ENCODE data around the gene CYBC1. TPM values are rescaled to one million over a fixed set of nuclear protein-coding genes. Genes with fewer than 3 reads are reported as not detected.

The CYBC1 gene
- total RNA-seq, 1 experiment from 2014 or later, result 95.4 TPM

GRCh38 chr17:82492643-82493225 lies 42.2 kb upstream of the CYBC1 start:
- ATAC-seq (no peak), DNase-seq (ENCODE audit: low read depth, low spot score) (no peak)
- ChIA-PET RAD21 (ENCODE audit: low non-redundant PET in 1 of 2, low total read pairs in 2 of 2, uncharacterized antibody in 2 of 2, unreplicated experiment in 2 of 2) (no interaction called here), POLR2A (interaction anchor here (0.6 to 1.2 kb wide), 3 partner anchors 27 to 470 kb away, joined by 3 read pairs; partner anchors contain the start of genes CENPX and FOXK2), CTCF (no interaction called here)
- Histone ChIP-seq H3K9ac (ENCODE audit: low read length) (no peak overlapping the region), H3K79me2 (ENCODE audit: insufficient read depth, low read length) (no peaks in the 10 kb centered on the region), H3K9me2 (ENCODE audit: insufficient read depth) (no peaks in the 10 kb centered on the region), H3K4me2 (ENCODE audit: low read length) (0 out of 2 replicates have a peak overlapping the region, but pooled peaks have one; percentile 31), H3K9me3 (ENCODE audit: control insufficient read depth in 1 of 2, insufficient read depth in 1 of 2, low read depth in 1 of 2, low read length in 2 of 2) (no peaks in the 10 kb centered on the region), H2AFZ (ENCODE audit: low read depth, low read length, poor library complexity, severe bottlenecking) (no peak overlapping the region), H4K20me1 (ENCODE audit: insufficient read depth) (no peaks in the 10 kb centered on the region), H3K36me3 (ENCODE audit: control insufficient read depth in 1 of 2, insufficient read depth in 2 of 2, low read length in 2 of 2) (0 out of 4 replicates have a peak, but pooled peaks cover 3 to 4% of the 10 kb centered on the region in 2 experiments), H3K27ac (ENCODE audit: low read depth, low read length) (peak overlapping the region; percentile 76; the same call in 1 of the 2 replicates), H3K4me1 (ENCODE audit: control insufficient read depth in 1 of 2, insufficient read depth in 2 of 2, low read length in 2 of 2) (peaks cover 39 to 53% of the 10 kb centered on the region in 2 experiments), H3K4me3 (replicated peaks in 1 of 2; ENCODE audit: low read depth in 1 of 2, low read length in 2 of 2) (no peak overlapping the region), H3K27me3 (ENCODE audit: insufficient read depth, low read length) (no peaks in the 10 kb centered on the region)
- intact Hi-C loops (cut with micrococcal nuclease), result loop anchor here (5.0 kb wide), 1 partner anchor 35 kb away; no protein-coding TSS in a partner anchor
- BruUV-seq (replicated peaks), result no TSS peak
- TF ChIP-seq REST (IDR thresholded peaks at IDR 0.05; ENCODE audit: low read depth), result no peak
- TF ChIP-seq ELF1 (IDR thresholded peaks at IDR 0.05; ENCODE audit: borderline replicate concordance, low read depth), result no peak
- TF ChIP-seq CTCF (IDR thresholded peaks at IDR 0.05 in 2 of 3, conservative IDR thresholded peaks at IDR 0.05 in 1 of 3; ENCODE audit: borderline replicate concordance in 1 of 3, insufficient read depth in 1 of 3, low read depth in 2 of 3, low read length in 2 of 3), result no peak

Data from HCT116 (cell line).